Measurements from ENCODE around the gene POLR2C.
"Not testable (repeated sequence)": the region's sequence is repeated elsewhere in the genome, so short reads cannot be mapped to it uniquely, and the experiment has no call there.

POLR2C gene

DNA sequence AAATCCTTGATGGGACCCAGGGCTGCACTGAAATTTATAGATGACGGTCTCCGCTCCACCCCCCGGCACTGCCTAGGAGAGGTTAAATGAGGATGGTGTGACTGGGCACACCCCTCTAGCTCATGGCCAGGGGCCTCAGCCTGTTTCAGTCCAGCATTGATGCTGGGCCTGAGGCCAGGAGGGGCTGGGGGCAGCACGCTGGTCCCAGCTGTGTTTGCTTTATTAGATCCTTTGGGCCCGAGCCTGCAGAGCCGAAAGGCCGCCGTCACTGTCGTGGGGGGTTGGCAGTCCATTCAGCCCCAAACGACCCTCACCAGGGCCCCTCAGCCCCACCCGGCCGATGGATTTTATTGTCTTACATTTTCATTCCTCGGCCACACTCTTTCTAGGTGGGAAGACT lies 34.6 kb downstream of the POLR2C start:
- H3K4me3 ChIP-seq (ENCODE audit: low read length): no peak overlapping the region
- DNase-seq (ENCODE audit: low read depth): no peak
- TF ChIP-seq, protein P1, sequence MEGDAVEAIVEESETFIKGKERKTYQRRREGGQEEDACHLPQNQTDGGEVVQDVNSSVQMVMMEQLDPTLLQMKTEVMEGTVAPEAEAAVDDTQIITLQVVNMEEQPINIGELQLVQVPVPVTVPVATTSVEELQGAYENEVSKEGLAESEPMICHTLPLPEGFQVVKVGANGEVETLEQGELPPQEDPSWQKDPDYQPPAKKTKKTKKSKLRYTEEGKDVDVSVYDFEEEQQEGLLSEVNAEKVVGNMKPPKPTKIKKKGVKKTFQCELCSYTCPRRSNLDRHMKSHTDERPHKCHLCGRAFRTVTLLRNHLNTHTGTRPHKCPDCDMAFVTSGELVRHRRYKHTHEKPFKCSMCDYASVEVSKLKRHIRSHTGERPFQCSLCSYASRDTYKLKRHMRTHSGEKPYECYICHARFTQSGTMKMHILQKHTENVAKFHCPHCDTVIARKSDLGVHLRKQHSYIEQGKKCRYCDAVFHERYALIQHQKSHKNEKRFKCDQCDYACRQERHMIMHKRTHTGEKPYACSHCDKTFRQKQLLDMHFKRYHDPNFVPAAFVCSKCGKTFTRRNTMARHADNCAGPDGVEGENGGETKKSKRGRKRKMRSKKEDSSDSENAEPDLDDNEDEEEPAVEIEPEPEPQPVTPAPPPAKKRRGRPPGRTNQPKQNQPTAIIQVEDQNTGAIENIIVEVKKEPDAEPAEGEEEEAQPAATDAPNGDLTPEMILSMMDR (conservative IDR thresholded peaks at IDR 0.05; ENCODE audit: low read depth, low read length): no peak

DNA sequence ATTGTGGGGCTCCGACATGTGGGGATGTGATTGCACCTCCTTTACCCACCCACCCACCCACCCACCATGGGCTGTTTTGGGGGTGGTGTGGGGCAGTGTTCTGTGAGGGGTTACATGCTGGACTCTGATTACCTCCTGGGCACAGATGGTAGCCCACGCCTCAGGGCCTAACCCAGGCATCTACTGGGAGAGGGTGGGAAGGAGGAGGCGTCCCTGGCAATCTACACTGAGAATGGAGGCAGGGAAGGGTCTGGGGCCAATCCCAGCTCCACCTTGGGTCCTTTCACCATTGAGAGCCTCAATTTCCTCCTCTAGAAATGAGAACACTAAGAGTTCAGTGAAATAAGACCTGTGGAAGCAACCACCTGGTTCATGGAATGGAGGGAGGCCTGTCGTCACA lies 35.6 kb downstream of the POLR2C start:
- no peak for DNase-seq (ENCODE audit: low read depth)
- H3K4me3 ChIP-seq (ENCODE audit: low read length): no peak overlapping the region
- TF ChIP-seq, protein P1 (conservative IDR thresholded peaks at IDR 0.05; ENCODE audit: low read depth, low read length): no peak

DNA sequence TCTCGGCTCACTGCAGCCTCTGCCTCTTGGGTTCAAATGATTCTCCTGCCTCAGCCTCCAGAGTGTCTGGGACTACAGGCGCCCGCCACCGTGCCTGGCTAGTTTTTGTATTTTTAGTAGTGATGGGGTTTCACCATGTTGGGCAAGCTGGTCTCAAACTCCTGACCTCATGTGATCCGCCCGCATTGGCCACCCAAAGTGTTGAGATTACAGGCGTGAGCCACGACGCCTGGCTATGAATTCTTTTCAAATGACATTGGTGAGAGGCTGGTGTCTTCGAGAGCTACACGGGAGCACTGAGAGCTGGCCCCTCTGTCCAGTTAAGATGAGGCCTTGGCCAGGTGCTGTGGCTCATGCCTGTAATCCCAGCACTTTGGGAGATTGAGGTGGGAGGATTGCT lies 37.5 kb downstream of the POLR2C start:
- not testable (repeated sequence) for H3K4me3 ChIP-seq (ENCODE audit: low read length)

DNA sequence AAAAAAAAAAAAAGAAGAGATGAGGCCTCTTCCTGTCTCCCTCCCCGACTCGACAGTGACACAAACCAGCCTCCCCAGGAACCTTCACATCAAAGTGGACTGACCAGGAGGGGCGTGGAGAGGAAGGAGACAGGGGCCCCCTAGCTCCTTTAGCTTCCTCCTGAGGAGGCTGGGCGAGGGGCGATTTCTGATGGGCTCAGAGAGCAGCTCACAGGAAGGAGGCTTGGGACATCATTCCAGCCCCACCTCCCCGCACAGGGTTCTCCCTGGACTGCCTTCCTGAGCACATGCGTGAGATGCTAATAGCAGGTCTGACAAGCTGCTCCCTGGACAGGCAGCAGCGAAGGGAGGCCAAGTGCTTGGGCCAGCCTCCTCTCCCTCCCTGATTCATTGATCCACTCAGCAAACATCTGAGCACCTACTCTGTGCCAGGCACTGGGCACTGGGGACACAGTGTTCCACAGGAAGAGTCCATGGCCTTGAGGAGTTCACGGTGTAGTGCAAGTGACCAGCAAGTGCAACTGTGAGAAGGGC lies 38.2 kb downstream of the POLR2C start:
- no peak for DNase-seq (ENCODE audit: low read depth)
- TF ChIP-seq, protein P1 (conservative IDR thresholded peaks at IDR 0.05; ENCODE audit: low read depth, low read length): no peak
- H3K4me3 ChIP-seq (ENCODE audit: low read length): no peak overlapping the region

More for the DNA sequence above, 37.5 kb downstream of the POLR2C start:
- not testable (repeated sequence) for DNase-seq (ENCODE audit: low read depth)

DNA sequence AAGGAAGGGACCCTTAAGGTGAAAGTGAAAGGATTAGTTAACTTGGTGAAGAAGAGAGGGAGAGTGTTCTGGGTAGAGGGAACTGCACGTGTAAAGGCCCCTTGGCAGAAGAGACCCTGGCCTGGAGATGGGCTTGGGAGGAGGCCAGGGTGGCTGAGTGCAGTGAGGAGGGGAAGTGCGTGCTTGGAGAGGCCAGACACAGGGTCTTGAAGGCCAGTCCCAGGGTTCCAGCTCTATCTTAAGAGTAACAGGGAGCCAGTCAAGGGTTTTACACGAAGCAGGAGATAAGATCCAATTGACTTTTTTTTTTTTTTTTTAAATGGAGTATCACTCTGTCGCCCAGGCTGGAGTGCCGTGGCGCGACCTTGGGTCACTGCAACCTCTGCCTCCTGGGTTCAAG lies 39.0 kb downstream of the POLR2C start:
- DNase-seq (ENCODE audit: low read depth): no peak
- TF ChIP-seq, protein P1 (conservative IDR thresholded peaks at IDR 0.05; ENCODE audit: low read depth, low read length): no peak
- H3K4me3 ChIP-seq (ENCODE audit: low read length): no peak overlapping the region

DNA sequence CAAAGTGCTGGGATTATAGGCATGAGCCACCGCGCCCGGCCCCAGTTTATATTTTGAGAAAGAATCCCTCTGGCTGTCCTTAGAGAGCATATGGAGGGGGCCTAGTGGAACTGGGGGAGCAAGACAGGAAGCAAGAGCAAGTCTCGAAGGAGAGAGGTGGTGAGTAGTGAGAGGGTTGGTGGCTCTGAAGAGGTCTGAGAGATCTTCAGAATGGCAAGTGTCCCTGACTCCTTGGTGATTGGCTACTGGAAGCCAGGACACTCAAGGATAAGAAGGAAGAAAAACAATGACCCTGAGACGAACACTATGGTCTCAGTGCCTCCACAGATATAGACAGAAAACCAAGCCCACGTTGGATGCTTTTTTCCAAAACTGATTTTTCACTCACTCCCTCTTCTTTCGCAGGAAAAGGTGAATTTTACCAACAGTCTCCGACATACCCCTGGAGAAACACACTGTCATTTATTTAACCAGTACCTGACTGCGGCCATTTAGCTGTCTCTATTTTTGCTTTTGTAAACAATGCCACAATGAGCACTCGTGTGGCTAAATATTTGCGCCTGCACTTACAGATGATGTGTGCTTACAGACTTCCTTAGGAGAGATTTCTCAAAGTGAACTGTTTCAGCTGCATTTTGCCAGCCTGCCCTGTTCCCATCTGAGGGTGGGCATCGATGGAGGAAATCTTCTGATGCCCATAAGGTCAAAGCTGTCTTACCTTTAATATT lies 39.7 kb downstream of the POLR2C start:
- H3K4me3 ChIP-seq (ENCODE audit: low read length): no peak overlapping the region
- TF ChIP-seq, protein P1 (conservative IDR thresholded peaks at IDR 0.05; ENCODE audit: low read depth, low read length): no peak
- no peak for DNase-seq (ENCODE audit: low read depth)

DNA sequence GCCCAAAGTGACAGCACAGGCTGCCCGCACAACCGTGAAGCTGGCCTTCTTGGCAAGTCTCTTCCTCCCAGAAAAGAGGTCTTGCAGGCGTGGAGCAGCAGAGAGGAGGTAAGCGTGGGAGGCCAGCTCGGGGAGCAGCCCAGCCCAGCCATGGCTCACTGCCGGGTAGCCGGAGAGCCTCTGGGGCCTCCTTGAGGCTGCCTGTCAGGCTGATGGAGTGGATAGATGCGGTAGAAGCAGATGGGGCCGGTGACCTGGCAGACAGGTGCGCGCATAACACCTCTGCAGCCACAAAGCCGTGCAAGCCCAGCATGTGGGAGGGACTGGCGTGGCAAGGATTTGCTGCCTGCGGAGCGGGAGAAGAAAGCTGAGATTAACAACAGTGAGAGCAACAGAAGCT lies 40.9 kb downstream of the POLR2C start:
- TF ChIP-seq, protein P1 (conservative IDR thresholded peaks at IDR 0.05; ENCODE audit: low read depth, low read length): no peak
- H3K4me3 ChIP-seq (ENCODE audit: low read length): no peak overlapping the region
- no peak for DNase-seq (ENCODE audit: low read depth)

Data from retinal pigment epithelial cell (primary cell).